Superior temporal gyrus (tissue), 1 donor: Measurements from ENCODE around the gene FNDC8.
A peak's percentile ranks its signal among the peaks of the same experiment; 100 is the strongest.
"Not testable (repeated sequence)": the region's sequence is repeated elsewhere in the genome, so short reads cannot be mapped to it uniquely, and the experiment has no call there.

Experiments
- DNase-seq: peaks from one replicate; pipeline ENCODE4 v3.0.0-alpha.2; 2016; ENCODE audit errors: extremely low spot score

The FNDC8 gene

GRCh38 chr17:35121315-35121714 is at the start of gene FNDC8:
Gene FNDC8, plus strand, starts transcription at chr17:35121615. Its CDS starts 79 bp downstream, at chr17:35121694.
- DNase-seq = no peak

- DNase-seq = peak; percentile 53
These were observed 48.1 kb upstream of the FNDC8 start for GRCh38 chr17:35073183-35073790.

GRCh38 chr17:35073991-35074627 is 47.3 kb upstream of the FNDC8 start:
- peak; percentile 51 for DNase-seq

- DNase-seq = peak; percentile 91
These were observed 46.4 kb upstream of the FNDC8 start for GRCh38 chr17:35074711-35075707.

- DNase-seq = no peak
These were observed 44.5 kb upstream of the FNDC8 start for GRCh38 chr17:35076874-35077273.

- DNase-seq = peak; percentile 49
These were observed 41.6 kb upstream of the FNDC8 start for GRCh38 chr17:35079547-35080423.

- no peak for DNase-seq
These were observed 40.9 kb upstream of the FNDC8 start for GRCh38 chr17:35080536-35080935.

- peak; percentile 77 for DNase-seq
These were observed 39.8 kb upstream of the FNDC8 start for GRCh38 chr17:35081638-35082037.

GRCh38 chr17:35082073-35082657 is 39.2 kb upstream of the FNDC8 start:
- DNase-seq = peak; percentile 70

GRCh38 chr17:35083071-35083470 is 38.3 kb upstream of the FNDC8 start:
- peak; percentile 44 for DNase-seq

GRCh38 chr17:35084987-35085386 is 36.4 kb upstream of the FNDC8 start:
- DNase-seq = peak; percentile 43

GRCh38 chr17:35086164-35086563 is 35.3 kb upstream of the FNDC8 start:
- DNase-seq = no peak

- peak; percentile 54 for DNase-seq
These were observed 34.4 kb upstream of the FNDC8 start for GRCh38 chr17:35086931-35087573.

- peak; percentile 81 for DNase-seq
These were observed 33.6 kb upstream of the FNDC8 start for GRCh38 chr17:35087731-35088355.

- DNase-seq = no peak
These were observed 33.0 kb upstream of the FNDC8 start for GRCh38 chr17:35088356-35088880.

GRCh38 chr17:35088881-35089585 is 32.4 kb upstream of the FNDC8 start:
- DNase-seq = peak; percentile 84

- DNase-seq = no peak
These were observed 31.7 kb upstream of the FNDC8 start for GRCh38 chr17:35089586-35090296.

GRCh38 chr17:35090707-35091106 is 30.7 kb upstream of the FNDC8 start:
- DNase-seq = not testable (repeated sequence)
